NCI-H2196 treated with DMSO at 0.1 percent for 48 hours (cell line): ENCODE results near the gene RAP1GAP.

ENCODE experiments used
- DNase-seq: peaks from one replicate; lab custom pipeline; 2025; ENCODE audit not compliant: unreplicated experiment; lab: John Stamatoyannopoulos, UW

Gene RAP1GAP

GRCh38 chr1:21594501-21594900, 74.7 kb downstream of the RAP1GAP start:
- no peak for DNase-seq

GRCh38 chr1:21593231-21593630, 75.9 kb downstream of the RAP1GAP start:
- DNase-seq, result no peak

GRCh38 chr1:21592086-21592865, 76.9 kb downstream of the RAP1GAP start:
- no peak for DNase-seq

- no peak for DNase-seq
Measured at GRCh38 chr1:21590934-21591333, 78.2 kb downstream of the RAP1GAP start.

GRCh38 chr1:21590126-21590880, 78.9 kb downstream of the RAP1GAP start:
- no peak for DNase-seq

- no peak for DNase-seq
Measured at GRCh38 chr1:21589618-21590017, 79.5 kb downstream of the RAP1GAP start.

- DNase-seq, result no peak
Measured at GRCh38 chr1:21587602-21587953, 81.6 kb downstream of the RAP1GAP start.

- peak; percentile 35 for DNase-seq
Measured at GRCh38 chr1:21586846-21587601, 82.1 kb downstream of the RAP1GAP start.

- DNase-seq, result no peak
Measured at GRCh38 chr1:21586222-21586621, 82.9 kb downstream of the RAP1GAP start.

GRCh38 chr1:21585037-21585436, 84.1 kb downstream of the RAP1GAP start:
- DNase-seq, result no peak

GRCh38 chr1:21584096-21584495, 85.1 kb downstream of the RAP1GAP start:
- DNase-seq, result no peak

GRCh38 chr1:21579791-21580190, 89.4 kb downstream of the RAP1GAP start:
- DNase-seq, result peak; percentile 26

GRCh38 chr1:21577933-21578332, 91.2 kb downstream of the RAP1GAP start:
- no peak for DNase-seq

- no peak for DNase-seq
Measured at GRCh38 chr1:21577324-21577723, 91.8 kb downstream of the RAP1GAP start.

- no peak for DNase-seq
Measured at GRCh38 chr1:21576798-21577187, 92.4 kb downstream of the RAP1GAP start.

GRCh38 chr1:21576031-21576797, 92.9 kb downstream of the RAP1GAP start:
- no peak for DNase-seq

- DNase-seq, result no peak
Measured at GRCh38 chr1:21575351-21575942, 93.7 kb downstream of the RAP1GAP start.

- DNase-seq, result peak; percentile 68
Measured at GRCh38 chr1:21574466-21575151, 94.5 kb downstream of the RAP1GAP start.

- DNase-seq, result peak; percentile 95
Measured at GRCh38 chr1:21573971-21574465, 95.1 kb downstream of the RAP1GAP start.

- DNase-seq, result no peak
Measured at GRCh38 chr1:21573475-21573874, 95.7 kb downstream of the RAP1GAP start.
